ENCODE data around the gene DGUOK.

Gene DGUOK

GRCh38 chr2:74001781-74002504, 75.3 kb downstream of the DGUOK start:
- DNase-seq, result no peak

DNA sequence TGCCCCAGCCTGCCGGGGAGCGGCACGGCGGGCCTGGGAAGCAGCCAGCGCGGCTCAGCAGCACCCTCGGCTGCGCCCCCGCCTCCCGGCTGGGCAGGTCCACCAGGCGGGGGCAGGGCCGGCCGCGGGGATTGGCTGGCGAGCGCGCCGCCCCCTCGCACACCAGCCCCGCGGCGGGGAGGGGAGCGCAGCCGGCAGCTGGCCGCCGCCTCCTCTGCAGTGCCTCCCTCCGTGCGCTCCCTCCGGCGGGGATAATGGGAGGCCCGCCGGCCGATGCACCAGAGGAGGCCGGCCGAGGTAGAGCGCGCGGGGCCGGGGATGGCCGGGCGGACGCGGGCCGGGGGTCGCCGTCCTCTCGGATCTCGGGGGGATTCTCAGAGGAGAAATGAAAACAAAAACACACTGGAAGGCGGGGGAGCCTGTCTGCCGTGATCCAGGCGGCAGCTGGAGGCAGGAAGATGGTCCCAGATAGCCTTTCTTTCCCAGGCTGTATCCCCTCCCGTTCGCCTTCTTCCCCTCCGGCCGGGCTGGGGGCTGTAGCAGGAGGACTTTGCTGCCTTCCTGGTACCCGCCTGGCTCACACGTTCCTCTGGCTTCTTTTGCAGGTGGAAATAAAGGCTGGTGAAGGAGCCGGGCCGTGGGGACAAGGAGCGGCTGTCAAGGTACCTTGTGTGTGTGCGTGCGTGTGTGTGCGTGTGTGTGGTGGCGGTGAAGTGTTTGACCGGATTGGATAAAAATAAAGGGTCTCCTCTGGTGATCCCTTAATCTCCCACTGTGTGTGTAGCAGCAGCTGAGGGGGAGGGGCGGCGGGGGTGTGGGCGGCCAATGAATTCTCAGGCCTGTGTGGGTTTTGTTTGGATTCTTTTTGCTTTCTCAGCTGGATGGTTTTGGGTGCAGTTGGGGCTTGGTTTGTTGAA, 76.1 kb downstream of the DGUOK start:
- no peak for DNase-seq

GRCh38 chr2:74003494-74004211, 77.0 kb downstream of the DGUOK start:
- DNase-seq, result no peak

DNA sequence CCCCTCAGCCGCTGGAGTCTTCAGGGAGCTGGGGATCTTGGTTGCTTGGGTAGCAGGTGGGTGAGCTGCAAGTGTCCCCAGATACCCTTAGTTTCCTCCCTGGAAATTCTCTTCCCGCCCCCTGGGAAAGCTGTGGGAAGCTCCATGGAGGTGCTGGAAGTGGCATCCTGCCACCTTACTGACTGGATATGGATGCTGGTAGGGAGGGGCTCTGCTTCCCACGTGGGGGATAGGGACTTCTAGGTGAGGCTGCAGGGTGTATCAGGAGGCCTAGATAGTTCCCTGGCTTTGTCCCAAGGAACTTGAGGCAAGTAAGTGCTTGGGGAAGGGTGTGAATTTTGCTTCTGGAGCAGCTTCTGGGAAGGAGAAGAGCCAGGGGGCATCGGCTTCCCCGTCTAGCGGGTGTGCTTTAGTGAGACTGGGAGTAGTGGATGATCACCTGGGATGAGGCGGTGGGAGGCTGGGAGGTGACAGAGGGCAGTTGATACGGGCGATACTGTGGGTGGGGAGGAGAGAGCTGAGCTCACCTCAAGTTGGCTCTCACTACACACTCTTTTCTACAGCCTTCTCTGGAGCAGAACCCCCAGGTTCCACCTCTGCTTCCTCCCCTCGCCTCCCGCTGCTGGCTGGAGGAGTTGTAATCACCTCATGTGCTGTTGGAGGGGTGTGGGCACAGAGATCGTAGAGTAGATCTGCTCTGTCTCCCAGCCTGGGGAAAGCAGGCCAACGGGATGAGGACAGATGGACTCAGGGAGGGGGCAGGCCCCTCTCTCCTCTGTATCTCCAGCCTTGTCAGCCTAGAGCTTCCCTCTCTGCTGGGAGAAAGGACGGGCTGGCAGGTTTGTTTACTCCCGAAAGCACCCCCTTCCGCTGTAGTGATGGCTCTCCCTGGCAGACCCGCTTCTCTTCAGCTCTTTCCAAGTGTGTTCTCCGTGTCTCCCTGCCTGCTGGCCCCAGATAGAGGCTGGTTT, 77.8 kb downstream of the DGUOK start:
- no peak for DNase-seq

GRCh38 chr2:74005786-74006185, 79.1 kb downstream of the DGUOK start:
- DNase-seq, result no peak

DNA sequence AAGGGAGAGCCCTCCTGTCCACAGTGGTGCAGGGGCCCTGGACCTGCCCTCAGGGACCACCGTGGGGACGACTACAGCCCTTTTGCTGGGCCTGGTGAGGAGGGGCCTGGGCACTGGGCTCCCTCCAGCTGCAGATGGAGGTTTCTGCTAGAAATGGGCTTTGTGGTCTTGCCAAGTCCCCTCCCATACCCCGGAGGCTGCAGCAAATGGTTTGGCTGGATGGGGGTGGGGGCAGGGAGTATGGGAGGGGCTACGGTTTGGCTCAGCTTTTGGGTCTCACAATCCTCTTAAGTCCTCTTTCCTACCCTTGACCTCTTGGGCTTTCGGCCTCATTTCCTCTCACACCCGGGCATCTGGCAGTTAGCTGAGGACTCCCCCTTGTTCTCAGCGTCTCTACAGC, 79.8 kb downstream of the DGUOK start:
- no peak for DNase-seq

DNA sequence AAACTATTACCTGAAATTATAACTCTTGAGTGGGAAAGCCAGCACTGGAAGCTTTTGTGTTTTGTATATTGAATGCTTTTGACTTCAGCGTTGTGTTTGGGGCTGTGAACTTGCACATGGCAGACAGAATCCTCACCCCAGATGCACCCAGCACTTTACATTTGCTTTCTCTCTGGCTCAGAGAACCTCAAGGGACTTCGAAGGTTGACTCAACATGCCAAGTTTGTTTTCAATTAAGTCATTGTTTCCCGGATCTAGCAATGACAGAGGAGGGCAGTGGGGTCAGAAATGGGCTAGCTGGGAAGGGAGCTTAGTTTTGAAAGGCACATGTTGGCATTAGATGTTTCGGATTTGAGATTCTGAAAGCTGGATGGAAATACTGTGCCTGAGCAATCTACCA, 80.4 kb downstream of the DGUOK start:
- no peak for DNase-seq

GRCh38 chr2:74007711-74008110, 81.0 kb downstream of the DGUOK start:
- DNase-seq, result no peak
